GM08714 (cell line): ENCODE results near the gene MEA1.

Source experiments
- H3K4me3 ChIP-seq: fragments of 200-500 bp; sonication (Bioruptor generic); 2 replicates; pipeline ENCODE4 v1.5.1; 2014; ENCODE audit warnings: mild to moderate bottlenecking, low read length, inconsistent platforms
- ZNF274 ChIP-seq: IDR thresholded peaks from 2 replicates; pipeline ENCODE4 v1.6.1; 2012; ENCODE audit warnings: mild to moderate bottlenecking, low read depth, low read length

The MEA1 gene

DNA sequence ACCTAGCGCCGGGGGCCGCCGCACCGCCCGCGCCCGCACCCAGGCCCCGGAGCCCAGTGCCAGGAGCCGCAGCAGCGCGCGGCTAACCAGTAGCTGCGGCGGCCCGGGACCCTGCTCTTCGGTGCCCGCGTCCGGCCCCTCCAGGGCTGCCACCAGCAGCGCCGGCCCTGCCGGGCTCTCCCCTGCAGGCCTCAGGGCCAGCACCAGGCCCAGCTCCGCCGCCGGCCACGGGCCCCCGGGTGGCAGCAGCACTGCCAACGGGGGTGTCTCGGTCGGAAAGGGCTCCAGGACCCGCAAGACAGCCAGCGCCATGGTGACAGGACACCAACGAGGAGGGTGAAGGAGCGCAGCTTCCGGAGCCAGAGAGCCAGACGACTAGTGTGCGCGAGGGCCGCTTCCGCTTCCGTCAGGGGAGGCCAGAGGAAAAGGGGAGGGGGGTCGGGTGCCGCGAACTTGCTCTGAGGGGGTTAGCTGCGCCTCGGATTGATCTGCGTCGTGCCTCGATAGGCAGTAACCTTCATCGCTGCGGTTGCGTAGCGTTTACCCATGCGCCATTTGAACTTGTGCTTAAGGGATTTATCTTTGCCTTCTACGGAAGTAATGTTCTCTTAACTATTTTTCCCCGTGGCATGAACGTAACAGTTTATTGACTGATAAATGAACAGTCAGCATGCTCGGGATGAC is 34.8 kb downstream of the MEA1 start, which contains the start of gene PEX6:
Gene PEX6, minus strand, starts transcription at position 343 of the 684 bp plus-strand sequence. Its CDS starts 31 bp downstream, at position 312.
- H3K4me3 ChIP-seq: peak within 1 kb of the TSS; percentile 93
- no peak for TF ChIP-seq ZNF274

DNA sequence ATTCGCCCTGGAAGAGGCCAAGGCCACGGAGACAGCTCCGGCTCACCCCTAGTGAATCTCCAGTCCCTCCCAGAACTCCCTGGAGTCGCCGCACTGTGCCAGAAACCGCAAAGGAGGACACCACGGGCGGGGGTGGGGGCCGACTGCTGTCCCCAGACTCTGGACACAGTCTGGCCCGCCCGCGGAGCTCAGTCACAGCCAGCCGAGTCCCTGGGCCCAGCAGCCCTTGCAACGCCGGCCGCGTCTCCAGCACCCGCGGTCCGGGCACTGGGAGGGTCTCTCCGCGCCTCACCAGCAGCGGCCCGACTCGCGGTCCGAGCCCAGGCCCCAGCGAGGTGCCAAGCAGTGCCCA is 35.3 kb downstream of the MEA1 start:
- TF ChIP-seq ZNF274: no peak
- peak overlapping the region; percentile 93 for H3K4me3 ChIP-seq

DNA sequence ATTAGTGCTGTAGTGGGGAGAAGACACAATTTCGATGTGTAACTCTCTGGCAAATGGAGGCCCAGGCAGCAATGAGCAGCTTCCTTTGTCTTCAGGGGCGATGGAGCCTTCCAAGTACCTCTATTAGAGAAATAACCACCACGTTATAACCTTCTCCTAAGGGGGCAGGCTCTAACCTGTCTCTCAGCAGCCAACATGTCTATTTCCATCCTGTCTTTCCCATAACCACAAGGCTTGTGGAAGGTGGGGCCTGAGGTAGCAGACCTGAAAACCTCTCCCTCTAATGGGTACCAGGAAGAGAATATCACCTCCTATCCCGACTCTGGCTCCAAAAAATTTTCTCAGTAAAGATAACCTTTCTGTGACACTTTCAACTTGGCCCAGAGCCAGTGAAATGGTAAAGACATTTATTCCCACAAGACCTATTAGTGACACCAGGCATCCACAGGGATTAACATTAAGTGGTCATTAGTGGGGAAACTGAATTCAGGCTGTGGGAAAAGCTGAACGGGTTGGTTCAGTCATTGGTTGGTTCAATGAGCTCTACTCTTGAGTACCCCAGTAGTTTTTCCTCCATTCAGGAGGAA is 38.7 kb downstream of the MEA1 start:
- no peak overlapping the region for H3K4me3 ChIP-seq
- TF ChIP-seq ZNF274: no peak

DNA sequence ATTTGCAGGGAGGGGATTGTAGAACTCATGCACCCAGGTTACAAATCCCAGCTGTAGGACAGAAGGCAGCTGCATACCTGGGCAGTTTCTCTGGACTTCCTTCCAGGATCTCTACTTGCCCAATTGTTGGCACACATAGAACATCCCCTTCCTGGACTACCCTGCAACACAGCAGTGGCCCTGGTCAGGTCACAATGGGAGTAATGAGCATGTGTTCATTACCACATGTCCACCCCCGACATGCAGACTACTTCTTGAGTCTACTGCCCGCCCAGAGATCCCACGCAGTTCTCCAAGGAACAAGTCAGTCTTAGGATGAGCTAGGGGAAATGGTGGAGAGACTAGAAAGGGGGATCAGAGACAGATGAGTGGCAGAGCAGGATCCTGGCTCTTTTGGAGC is 39.8 kb downstream of the MEA1 start:
- TF ChIP-seq ZNF274: no peak
- H3K4me3 ChIP-seq: no peak overlapping the region

DNA sequence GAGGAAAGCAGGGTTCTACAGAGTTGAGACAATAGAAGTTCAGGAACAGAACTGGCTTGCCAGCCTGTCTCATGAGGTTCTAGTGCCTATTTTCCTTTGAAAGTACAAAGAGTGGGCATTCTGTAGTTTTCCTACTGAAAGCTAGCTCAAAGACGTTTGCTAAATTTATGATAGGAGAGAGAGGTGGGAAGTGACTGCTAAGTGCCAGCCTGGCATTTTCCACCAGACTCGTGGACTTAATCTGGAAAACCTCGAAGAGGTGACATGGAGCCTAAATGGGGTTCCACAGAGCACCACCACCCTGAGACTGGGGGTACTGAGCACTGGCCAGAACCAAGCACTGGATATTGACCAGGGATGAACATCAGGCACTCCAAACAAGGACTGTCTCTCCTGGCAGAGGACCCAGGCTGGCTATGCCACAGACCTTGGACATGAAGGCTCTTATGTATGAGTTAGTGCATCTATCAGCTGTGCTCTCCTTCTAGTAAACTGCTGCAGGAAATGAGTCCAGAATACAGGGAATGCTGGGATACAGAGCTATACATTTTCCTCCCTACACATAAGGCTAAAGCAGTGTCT is 41.9 kb downstream of the MEA1 start:
- TF ChIP-seq ZNF274: no peak
- H3K4me3 ChIP-seq: no peak overlapping the region

DNA sequence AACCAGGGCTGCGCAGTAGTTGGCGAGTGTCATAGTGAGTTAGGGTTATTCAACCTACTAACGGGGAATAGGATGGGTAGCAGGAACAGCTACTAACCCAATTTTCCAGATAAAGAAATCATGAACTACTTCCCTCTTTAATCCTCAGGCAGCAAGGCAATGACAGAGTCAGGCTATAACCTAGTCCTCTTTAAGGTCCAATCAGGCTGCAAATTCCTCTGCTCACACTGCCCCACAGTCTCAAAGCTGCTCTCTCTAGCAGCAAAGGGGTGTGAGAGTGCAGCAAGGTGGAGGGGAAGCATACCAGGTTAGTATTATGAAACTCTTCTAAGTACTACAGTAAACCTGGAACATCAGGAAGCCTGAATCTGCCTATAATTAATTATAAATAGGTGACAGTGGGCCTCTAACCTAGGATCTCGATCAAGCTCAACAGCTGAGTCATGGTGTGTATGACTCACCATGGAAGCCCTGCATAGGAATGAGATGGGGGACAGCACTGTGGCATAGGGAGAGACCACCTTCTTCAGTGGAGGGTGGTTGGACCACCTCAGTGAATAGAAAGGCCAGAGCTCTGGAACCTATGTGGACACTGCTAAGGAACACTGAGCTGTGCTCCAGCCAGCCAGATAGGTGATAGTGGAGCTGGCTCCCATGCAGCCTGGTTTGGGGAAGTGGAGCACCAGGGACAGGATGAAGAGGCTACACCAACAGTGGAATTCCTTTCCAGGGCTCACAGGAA is 42.7 kb downstream of the MEA1 start:
- H3K4me3 ChIP-seq: no peak overlapping the region
- no peak for TF ChIP-seq ZNF274

DNA sequence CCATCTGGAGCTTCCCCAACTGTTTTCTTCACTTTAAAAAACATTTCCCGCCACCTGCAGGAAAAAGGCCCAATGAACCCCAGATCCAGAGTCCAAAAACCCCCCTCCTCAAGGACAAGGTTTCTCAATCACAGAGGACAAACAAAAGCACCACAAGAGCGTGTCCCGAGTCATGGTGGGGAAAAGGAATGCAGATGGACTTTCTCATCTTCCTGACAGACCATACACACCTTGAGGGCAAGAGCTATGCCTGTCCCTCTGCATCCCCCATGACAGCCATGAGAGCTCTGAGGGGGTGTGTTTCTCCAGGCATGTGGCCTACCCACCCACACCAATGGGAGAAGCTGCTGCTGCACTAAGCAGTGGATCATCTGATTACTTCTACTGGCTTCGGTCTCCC is 43.8 kb downstream of the MEA1 start:
- H3K4me3 ChIP-seq: no peak overlapping the region
- no peak for TF ChIP-seq ZNF274

DNA sequence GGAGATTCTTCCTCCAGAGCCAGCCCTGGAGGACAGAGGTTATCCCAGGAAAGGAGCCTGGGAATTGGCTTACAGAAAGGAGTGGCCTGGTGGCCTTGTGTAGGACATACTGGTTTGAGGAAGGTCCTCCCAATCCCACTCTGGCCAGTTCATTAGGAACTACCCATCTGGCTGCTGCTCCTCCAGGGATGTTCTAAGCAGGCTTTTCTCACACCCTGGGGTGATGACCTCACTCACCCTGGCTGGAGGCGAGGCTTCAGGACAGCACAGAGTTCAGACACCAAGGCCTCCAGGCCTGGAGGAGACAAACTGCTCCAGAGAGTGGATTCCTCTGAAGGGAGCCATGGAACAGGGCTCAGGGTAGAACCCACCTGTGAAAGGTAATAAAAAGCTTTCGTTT is 44.3 kb downstream of the MEA1 start:
- H3K4me3 ChIP-seq: no peak overlapping the region
- TF ChIP-seq ZNF274: no peak

DNA sequence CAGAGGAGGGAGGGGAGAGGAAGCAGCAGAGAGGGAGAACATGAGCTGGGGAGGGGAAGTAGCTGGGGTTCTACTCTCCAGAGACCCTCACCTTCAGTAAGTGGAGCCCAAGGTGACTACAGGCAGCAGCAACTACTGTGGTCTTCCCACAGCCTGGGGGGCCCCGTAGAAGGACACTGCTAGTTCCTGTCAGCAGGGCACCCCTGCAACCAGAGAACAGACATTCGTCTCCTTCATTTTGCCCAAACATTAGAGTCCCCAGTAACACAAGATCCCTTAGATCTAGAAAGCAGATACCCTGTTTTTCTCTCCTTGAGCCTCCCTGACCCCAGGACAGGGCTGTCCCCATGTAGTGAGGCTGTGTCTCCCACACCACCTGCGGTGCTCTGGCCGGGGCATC is 45.0 kb downstream of the MEA1 start:
- no peak for TF ChIP-seq ZNF274
- no peak overlapping the region for H3K4me3 ChIP-seq

DNA sequence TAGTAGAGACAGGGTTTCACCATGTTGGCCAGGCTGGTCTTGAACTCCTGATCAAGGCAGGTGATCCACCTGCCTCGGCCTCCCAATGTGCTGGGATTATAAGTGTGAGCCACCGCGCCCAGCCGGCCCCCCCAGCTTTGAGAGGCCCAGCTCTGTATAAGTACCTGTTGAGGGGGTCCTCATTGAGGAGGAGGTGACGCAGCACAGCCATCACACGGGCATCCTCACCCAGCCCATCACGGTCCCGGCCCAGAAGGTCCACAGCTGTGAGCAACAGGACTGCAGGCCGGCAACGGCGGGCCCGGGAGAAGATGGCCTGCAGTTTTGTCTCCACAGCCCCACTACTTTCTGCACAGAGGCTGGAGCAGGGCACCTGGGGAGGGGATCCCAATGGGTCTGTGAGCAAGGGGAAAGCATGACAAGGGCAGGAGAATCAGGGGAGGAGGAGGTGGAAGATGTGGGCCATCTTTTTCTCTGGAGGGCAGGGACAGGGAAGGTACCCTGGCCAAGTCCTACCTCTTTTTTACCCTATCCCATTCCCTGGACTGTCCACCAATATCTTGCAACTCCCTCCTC is 45.5 kb downstream of the MEA1 start:
- no peak for TF ChIP-seq ZNF274
- no peak overlapping the region for H3K4me3 ChIP-seq

DNA sequence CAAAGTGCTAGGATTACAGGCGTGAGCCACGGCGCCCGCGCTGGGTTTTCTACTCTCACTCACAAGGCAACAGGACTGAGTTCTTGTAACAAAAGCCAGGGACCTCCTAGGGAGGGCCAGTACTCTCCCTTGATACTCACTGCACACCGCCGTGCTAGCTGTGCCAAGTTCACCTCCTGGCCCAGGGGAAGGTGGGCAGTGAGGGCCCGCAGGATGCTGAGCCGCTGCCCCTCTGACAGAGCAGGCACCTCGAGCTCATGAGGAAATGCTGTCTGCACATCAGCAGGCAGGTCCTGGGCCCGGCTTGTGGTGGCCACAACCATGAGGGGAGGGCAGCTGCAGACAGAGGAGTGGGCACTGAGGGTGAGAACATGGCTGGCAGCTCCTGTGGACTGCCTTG is 46.5 kb downstream of the MEA1 start:
- no peak for TF ChIP-seq ZNF274

DNA sequence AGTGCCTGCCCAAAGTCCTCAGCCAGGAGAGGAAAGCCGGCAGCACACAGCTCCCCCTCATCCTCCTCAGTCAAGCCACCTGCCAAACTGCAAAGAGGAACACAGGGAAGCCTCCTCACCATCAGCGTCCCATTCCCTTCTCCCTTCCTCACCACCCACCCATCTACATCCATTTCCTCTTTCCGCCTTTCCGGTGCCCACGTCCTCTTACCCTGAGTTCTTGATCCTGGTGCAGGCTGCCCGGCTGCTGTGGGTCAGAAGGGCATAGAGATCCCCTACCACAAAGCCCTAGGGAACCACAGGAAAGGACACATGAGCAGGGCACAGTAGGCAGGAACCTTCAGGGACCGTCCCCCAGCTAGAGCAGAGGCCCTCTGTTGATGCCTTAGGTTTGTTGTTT is 47.2 kb downstream of the MEA1 start:
- no peak overlapping the region for H3K4me3 ChIP-seq
- no peak for TF ChIP-seq ZNF274

More for the DNA sequence above, 46.5 kb downstream of the MEA1 start:
- no peak overlapping the region for H3K4me3 ChIP-seq

DNA sequence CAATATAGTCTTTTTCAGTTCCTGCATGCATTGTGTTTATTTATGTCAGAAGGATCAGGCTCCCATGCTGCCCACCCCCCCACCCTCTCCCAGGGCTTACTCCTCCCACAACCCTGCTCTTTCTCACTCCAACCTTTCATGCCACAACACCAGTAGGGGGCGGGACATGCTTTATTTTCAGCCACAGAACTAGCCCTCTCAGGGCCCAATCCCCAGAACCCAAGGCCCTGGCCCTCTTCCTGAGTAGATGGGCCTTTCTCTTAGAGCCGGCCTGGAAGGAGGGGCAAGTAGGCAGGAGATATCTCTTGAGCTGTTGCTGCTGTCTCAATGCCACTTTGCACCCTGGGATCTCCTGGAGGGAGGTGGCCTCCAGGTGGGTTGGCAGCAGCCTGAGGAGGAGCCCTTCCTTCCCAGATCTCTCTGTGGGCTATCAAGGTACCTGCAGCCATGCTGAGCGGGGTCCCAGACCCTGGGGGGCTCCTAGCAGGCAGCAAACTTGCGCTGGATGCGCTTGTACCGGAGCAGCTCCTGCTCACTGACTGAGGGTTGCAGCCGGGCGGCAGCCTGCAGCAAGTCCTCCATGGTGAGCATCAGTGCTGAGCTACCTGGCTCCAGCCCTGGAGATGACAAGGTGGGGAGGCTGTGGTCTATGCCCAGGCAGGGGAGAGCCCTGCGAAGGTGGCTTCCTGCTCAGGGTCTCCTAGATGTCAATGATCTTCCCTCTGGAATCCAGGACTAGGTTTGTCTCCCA is 49.7 kb downstream of the MEA1 start:
- no peak for TF ChIP-seq ZNF274
- no peak overlapping the region for H3K4me3 ChIP-seq
